A549 (cell line): ENCODE results near the gene LLPH. TPM values are rescaled to one million over a fixed set of nuclear protein-coding genes. Genes with fewer than 3 reads are reported as not detected.

Source experiments
- ATAC-seq, 2 experiments: fragments of 200-7000 bp in 1 of 2; fragments of >200 bp in 1 of 2; cut with Nextera tagmentation in 1 of 2; cut with Tn5 transposase in 1 of 2; 3 replicates each; pipeline versions ENCODE4 v1.8.0 to v1.9.1; 2018 to 2020; ENCODE audit warnings: mild to moderate bottlenecking in 1 of 2, moderate library complexity in 1 of 2
- CTCF ChIA-PET: fragments of 300-600 bp; sonication (Branson Sonifier 250); formaldehyde crosslinking; extraction: SDS; loops from one replicate; lab custom pipeline; 2021; ENCODE audit warnings: antibody characterized with exemption, inconsistent platforms; lab: Yijun Ruan, JAX
- POLR2A ChIA-PET: fragments of 350-600 bp; formaldehyde crosslinking; extraction: SDS; loops from one replicate; lab custom pipeline; 2021; ENCODE audit warnings: antibody characterized with exemption, inconsistent platforms; lab: Yijun Ruan, JAX
- DNase-seq, 2 experiments: peaks; one replicate each; pipeline versions ENCODE4 v3.0.0 to v3.0.0-alpha.2; 2011 to 2016; ENCODE audit warnings: low read depth in 1 of 2, low spot score in 1 of 2
- FAIRE-seq: peaks from 2 replicates; lab custom pipeline; 2011; peaks lifted over from hg19 to GRCh38; lab: Jason Lieb, UNC
- H3K27ac ChIP-seq, 2 experiments: fragments of >200 bp; sonication (Bioruptor Twin); formaldehyde crosslinking; 3 replicates each; pipeline ENCODE4 v1.5.1; 2016 to 2017
- H3K4me1 ChIP-seq: fragments of >200 bp; sonication (Bioruptor Twin); formaldehyde crosslinking; 3 replicates; pipeline ENCODE4 v1.6.1; 2016
- H3K4me2 ChIP-seq: fragments of >200 bp; sonication (Bioruptor Twin); formaldehyde crosslinking; 3 replicates; pipeline ENCODE4 v1.6.1; 2016
- H3K4me3 ChIP-seq: fragments of >200 bp; sonication (Bioruptor Twin); formaldehyde crosslinking; 3 replicates; pipeline ENCODE4 v1.5.1; 2016
- H3K9me3 ChIP-seq: fragments of >200 bp; sonication (Bioruptor Twin); formaldehyde crosslinking; 3 replicates; pipeline ENCODE4 v1.6.1; 2016
- EHF ChIP-seq: fragments of 250-450 bp; sonication (Bioruptor Pico); IDR thresholded peaks from 2 replicates; pipeline ENCODE4 v1.5.0; 2020; ENCODE audit warnings: mild to moderate bottlenecking
- EP300 ChIP-seq, 2 experiments: fragments of >200 bp; sonication (Bioruptor Twin); formaldehyde crosslinking; IDR thresholded peaks; 2 replicates in 1 of 2; 3 replicates in 1 of 2; pipeline ENCODE4 v1.6.1; 2016 to 2017
- ESRRA ChIP-seq: fragments of 150-350 bp; IDR thresholded peaks from 2 replicates; pipeline ENCODE4 v1.6.1; 2014; ENCODE audit warnings: mild to moderate bottlenecking, low read length, borderline replicate concordance
- FOSB ChIP-seq: fragments of 250-450 bp; sonication (Bioruptor Pico); IDR thresholded peaks from 2 replicates; pipeline ENCODE4 v1.5.0; 2020; ENCODE audit warnings: mild to moderate bottlenecking, moderate library complexity
- GATA3 ChIP-seq: IDR thresholded peaks from 2 replicates; pipeline ENCODE4 v1.6.1; 2012; ENCODE audit warnings: borderline replicate concordance
- HEYL ChIP-seq: fragments of 250-450 bp; sonication (Bioruptor Pico); IDR thresholded peaks from 2 replicates; pipeline ENCODE4 v1.8.0; 2021; ENCODE audit warnings: mild to moderate bottlenecking, moderate library complexity
- HOXB13 ChIP-seq: fragments of 250-450 bp; sonication (Bioruptor Pico); IDR thresholded peaks from 2 replicates; pipeline ENCODE4 v1.5.0; 2020; ENCODE audit warnings: low read depth, mild to moderate bottlenecking, moderate library complexity
- HOXB5 ChIP-seq: fragments of 250-450 bp; sonication (Bioruptor Pico); IDR thresholded peaks from 2 replicates; pipeline ENCODE4 v1.5.0; 2020; ENCODE audit warnings: mild to moderate bottlenecking, moderate library complexity
- KDM1A ChIP-seq: fragments of 200-600 bp; sonication (generic); IDR thresholded peaks from 2 replicates; pipeline ENCODE4 v1.6.1; 2016; ENCODE audit warnings: low read depth, mild to moderate bottlenecking
- KDM5A ChIP-seq: fragments of 200-600 bp; sonication (generic); IDR thresholded peaks from 2 replicates; pipeline ENCODE4 v1.6.1; 2016; ENCODE audit warnings: antibody characterized with exemption, mild to moderate bottlenecking
- MAZ ChIP-seq: fragments of 150-350 bp; IDR thresholded peaks from 2 replicates; pipeline ENCODE4 v1.6.1; 2014; ENCODE audit warnings: antibody characterized with exemption, low read depth, low read length, borderline replicate concordance
- POLR2A ChIP-seq: IDR thresholded peaks from 2 replicates; pipeline ENCODE4 v1.6.1; 2012; ENCODE audit warnings: mild to moderate bottlenecking, low read length
- RAD21 ChIP-seq, 2 experiments: fragments of >200 bp in 1 of 2; sonication (Bioruptor Twin) in 1 of 2; formaldehyde crosslinking in 1 of 2; IDR thresholded peaks in 1 of 2; conservative IDR thresholded peaks in 1 of 2; 2 replicates in 1 of 2; 3 replicates in 1 of 2; pipeline ENCODE4 v1.6.1; 2012 to 2018; ENCODE audit warnings: inconsistent platforms in 1 of 2
- SMC3 ChIP-seq: fragments of >200 bp; sonication (Bioruptor Twin); formaldehyde crosslinking; IDR thresholded peaks from 3 replicates; pipeline ENCODE4 v1.6.1; 2018; ENCODE audit warnings: inconsistent platforms
- SREBF2 ChIP-seq: fragments of 450-650 bp; IDR thresholded peaks from 2 replicates; pipeline ENCODE4 v1.6.1; 2014; ENCODE audit warnings: mild to moderate bottlenecking, moderate library complexity
- TFCP2L1 ChIP-seq: fragments of 250-450 bp; sonication (Bioruptor Pico); IDR thresholded peaks from 2 replicates; pipeline ENCODE4 v1.5.0; 2021; ENCODE audit warnings: mild to moderate bottlenecking
- ZSCAN20 ChIP-seq: fragments of 250-450 bp; sonication (Bioruptor Pico); IDR thresholded peaks from 2 replicates; pipeline ENCODE4 v1.8.0; 2022; ENCODE audit warnings: mild to moderate bottlenecking, moderate library complexity
- WGBS: methylation state at CpG from one replicate; pipeline ENCODE4 v1.1.6; 2017; ENCODE audit errors: missing lambda C conversion rate; 5-methylcytosine and 5-hydroxymethylcytosine counted together
- polyA plus RNA-seq, 4 experiments: library from polyadenylated mRNA; depleted of rRNA in 3 of 4; stranded (reverse); fragments of >200 nt; fragmentation: RNase III in 1 of 4; extraction: RNeasy Plus Mini Kit Qiagen cat#74134 plus additional on column Dnase treatment in 1 of 4; gene quantifications; 2 replicates in 3 of 4; 3 replicates in 1 of 4; pipeline ENCODE4 v1.2.3, GENCODE V29; 2011 to 2017
- TF ChIP-seq, protein P1 (sequence below): IDR thresholded peaks from 2 replicates; pipeline ENCODE4 v1.6.1; 2012
- TF ChIP-seq, protein P2 (sequence below): fragments of >200 bp; sonication (Bioruptor Twin); formaldehyde crosslinking; IDR thresholded peaks from 3 replicates; pipeline ENCODE4 v1.5.1; 2016
- TF ChIP-seq, protein P3 (sequence below): IDR thresholded peaks from 2 replicates; pipeline ENCODE4 v1.6.1; 2012; ENCODE audit warnings: low read depth, borderline replicate concordance

The LLPH gene
- polyA plus RNA-seq, 2 of the 4 experiments (the other 2 are of a cell fraction) = 32.4 to 54.5 TPM

DNA sequence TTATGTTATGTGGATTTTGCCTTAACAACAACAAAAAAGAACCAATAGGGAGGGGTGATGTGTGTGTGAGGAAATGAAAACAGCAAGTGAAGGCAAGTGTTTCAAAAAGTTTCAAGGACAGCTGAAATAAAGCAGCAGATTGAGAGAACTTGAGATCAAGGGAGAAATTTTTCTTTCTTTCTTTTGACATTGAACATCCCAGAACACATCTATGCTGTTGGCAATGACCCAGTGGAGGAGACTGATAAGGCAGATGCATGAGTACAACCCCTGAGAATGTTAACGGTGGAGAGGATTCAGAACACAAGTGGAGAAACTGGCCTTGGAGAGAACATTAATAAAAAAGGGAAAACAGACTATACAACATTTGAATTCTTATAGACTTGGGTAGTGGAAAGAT is 2.9 kb downstream of the LLPH start:
- no peak for TF ChIP-seq RAD21 (conservative IDR thresholded peaks at IDR 0.05 in 1 of 2, IDR thresholded peaks at IDR 0.05 in 1 of 2)
- TF ChIP-seq, protein P1, sequence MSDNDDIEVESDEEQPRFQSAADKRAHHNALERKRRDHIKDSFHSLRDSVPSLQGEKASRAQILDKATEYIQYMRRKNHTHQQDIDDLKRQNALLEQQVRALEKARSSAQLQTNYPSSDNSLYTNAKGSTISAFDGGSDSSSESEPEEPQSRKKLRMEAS = no peak
- no peak for TF ChIP-seq HOXB13 (CRISPR knock-in tag)
- TF ChIP-seq ESRRA = no peak
- TF ChIP-seq EHF (CRISPR knock-in tag) = no peak
- TF ChIP-seq FOSB (CRISPR knock-in tag) = no peak
- TF ChIP-seq, all 56 proteins: peak for 0
- Histone ChIP-seq H3K4me1 (peaks cover 21% of the 10 kb centered on the region; the same call in 2 of the 3 replicates), H3K4me2 (no peak overlapping the region), H3K4me3 (no peak overlapping the region), H3K27ac (no peak overlapping the region), H3K9me3 (no peaks in the 10 kb centered on the region)
- ChIA-PET CTCF (no interaction called here), POLR2A (no interaction called here)
- no peak for ATAC-seq
- no peak for FAIRE-seq
- no peak for DNase-seq
- 86% methylated on average over 1 of the region's 1 CpG for WGBS

DNA sequence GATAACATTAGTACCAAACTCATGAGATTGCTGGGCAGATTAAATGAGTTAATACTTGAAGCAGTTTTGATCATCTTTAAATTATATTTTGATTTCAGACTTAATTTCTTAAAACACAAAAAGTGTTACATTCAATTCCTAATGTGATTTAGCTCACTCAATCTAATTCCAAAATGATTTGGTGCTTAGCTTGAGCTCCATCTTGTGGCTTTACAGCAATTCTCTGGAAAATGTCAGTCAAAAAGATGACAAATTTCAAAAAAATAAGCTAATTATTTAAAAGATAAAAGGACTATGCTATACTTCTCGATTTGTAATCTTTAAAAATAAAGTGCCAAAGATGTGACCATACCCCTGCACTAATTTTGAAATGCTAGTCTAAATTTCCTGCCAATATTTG is 10.1 kb downstream of the LLPH start:
- Histone ChIP-seq H3K9me3 (no peaks in the 10 kb centered on the region), H3K4me1 (no peaks in the 10 kb centered on the region), H3K4me2 (no peak overlapping the region), H3K27ac (no peak overlapping the region), H3K4me3 (no peak overlapping the region)
- POLR2A ChIA-PET = interaction anchor here (2.5 kb wide), 1 partner anchor 10 kb away, joined by 15 read pairs; the partner anchor contains the start of gene LLPH
- no peak for DNase-seq
- 85% methylated on average over 1 of the region's 1 CpG for WGBS
- TF ChIP-seq SREBF2 = no peak
- TF ChIP-seq, protein P2, sequence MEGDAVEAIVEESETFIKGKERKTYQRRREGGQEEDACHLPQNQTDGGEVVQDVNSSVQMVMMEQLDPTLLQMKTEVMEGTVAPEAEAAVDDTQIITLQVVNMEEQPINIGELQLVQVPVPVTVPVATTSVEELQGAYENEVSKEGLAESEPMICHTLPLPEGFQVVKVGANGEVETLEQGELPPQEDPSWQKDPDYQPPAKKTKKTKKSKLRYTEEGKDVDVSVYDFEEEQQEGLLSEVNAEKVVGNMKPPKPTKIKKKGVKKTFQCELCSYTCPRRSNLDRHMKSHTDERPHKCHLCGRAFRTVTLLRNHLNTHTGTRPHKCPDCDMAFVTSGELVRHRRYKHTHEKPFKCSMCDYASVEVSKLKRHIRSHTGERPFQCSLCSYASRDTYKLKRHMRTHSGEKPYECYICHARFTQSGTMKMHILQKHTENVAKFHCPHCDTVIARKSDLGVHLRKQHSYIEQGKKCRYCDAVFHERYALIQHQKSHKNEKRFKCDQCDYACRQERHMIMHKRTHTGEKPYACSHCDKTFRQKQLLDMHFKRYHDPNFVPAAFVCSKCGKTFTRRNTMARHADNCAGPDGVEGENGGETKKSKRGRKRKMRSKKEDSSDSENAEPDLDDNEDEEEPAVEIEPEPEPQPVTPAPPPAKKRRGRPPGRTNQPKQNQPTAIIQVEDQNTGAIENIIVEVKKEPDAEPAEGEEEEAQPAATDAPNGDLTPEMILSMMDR = peak; percentile 17; the same call in 1 of the 3 replicates
- FAIRE-seq = no peak
- CTCF ChIA-PET = interaction anchor here (0.8 to 7.2 kb wide), 2 partner anchors 13 to 1227 kb away, joined by 4 to 43 read pairs; no protein-coding TSS in a partner anchor
- no peak for ATAC-seq

DNA sequence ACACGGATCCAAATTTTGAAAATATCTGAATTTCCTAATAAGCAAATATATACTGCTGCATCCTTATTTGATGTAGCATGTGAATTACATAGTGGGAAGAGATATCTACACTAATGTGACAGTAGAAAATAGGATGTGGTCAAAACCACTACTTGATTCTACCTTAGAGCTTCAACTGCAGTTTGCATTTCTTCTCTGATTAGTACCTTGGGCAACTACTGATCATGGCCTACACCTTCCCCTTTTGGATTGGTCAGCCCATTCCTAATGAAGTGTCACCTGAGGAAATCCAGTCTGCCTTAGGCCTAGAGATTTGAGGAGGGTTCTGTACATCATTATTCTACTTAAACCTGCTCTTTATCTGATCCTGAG is 10.7 kb downstream of the LLPH start:
- WGBS = 90% methylated on average over 1 of the region's 1 CpG
- H3K27ac ChIP-seq = no peak overlapping the region
- H3K4me1 ChIP-seq = no peaks in the 10 kb centered on the region
- FAIRE-seq (no peak), DNase-seq (no peak), ATAC-seq (0 out of 6 replicates have a peak, but pooled peaks of 1 of the 2 experiments have one; percentile 22)
- no peak overlapping the region for H3K4me3 ChIP-seq
- CTCF ChIA-PET = interaction anchor here (7.2 kb wide), 1 partner anchor 12 kb away, joined by 43 read pairs; no protein-coding TSS in a partner anchor
- no peaks in the 10 kb centered on the region for H3K9me3 ChIP-seq
- TF ChIP-seq KDM1A (no peak), SMC3 (no peak), HEYL (CRISPR knock-in tag) (no peak), EP300 (IDR thresholded peaks at IDR 0.05) (no peak), KDM5A (no peak), POLR2A (no peak), HOXB5 (CRISPR knock-in tag) (no peak), GATA3 (no peak), MAZ (no peak), ZSCAN20 (no peak), TFCP2L1 (CRISPR knock-in tag) (no peak)
- TF ChIP-seq, protein P3, sequence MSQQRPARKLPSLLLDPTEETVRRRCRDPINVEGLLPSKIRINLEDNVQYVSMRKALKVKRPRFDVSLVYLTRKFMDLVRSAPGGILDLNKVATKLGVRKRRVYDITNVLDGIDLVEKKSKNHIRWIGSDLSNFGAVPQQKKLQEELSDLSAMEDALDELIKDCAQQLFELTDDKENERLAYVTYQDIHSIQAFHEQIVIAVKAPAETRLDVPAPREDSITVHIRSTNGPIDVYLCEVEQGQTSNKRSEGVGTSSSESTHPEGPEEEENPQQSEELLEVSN = no peak
- no peak overlapping the region for H3K4me2 ChIP-seq
- POLR2A ChIA-PET = interaction anchor here (0.6 to 2.5 kb wide), 2 partner anchors 10 to 11 kb away, joined by 3 to 15 read pairs; partner anchors contain the start of gene LLPH
